Kidney tubule cell (primary cell): Measurements from ENCODE around the gene MAP7.

Experiments used
- DNase-seq: peaks from one replicate; pipeline ENCODE4 v3.0.0-alpha.2; 2018; ENCODE audit warnings: low spot score

MAP7 gene

DNA sequence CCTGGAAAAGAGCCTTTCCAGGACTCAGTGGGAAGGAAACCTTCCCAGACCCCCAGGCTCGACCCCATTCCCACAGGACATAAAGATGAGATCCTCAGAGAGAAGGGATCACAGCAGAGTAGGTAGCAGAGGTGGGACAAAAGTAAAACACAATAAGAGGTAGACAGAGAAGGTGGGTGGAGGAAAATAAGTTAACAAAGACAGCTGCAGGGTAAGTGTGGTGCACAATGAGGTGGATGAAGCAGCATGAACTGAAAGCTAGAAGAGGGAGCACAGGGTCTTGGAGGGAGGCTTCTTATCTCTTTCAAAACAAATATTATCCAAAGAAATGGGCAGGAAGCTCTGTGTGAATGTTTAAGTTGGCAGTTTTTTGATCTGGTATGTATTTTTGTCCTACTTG, 14.0 kb upstream of the MAP7 start:
- no peak for DNase-seq

DNA sequence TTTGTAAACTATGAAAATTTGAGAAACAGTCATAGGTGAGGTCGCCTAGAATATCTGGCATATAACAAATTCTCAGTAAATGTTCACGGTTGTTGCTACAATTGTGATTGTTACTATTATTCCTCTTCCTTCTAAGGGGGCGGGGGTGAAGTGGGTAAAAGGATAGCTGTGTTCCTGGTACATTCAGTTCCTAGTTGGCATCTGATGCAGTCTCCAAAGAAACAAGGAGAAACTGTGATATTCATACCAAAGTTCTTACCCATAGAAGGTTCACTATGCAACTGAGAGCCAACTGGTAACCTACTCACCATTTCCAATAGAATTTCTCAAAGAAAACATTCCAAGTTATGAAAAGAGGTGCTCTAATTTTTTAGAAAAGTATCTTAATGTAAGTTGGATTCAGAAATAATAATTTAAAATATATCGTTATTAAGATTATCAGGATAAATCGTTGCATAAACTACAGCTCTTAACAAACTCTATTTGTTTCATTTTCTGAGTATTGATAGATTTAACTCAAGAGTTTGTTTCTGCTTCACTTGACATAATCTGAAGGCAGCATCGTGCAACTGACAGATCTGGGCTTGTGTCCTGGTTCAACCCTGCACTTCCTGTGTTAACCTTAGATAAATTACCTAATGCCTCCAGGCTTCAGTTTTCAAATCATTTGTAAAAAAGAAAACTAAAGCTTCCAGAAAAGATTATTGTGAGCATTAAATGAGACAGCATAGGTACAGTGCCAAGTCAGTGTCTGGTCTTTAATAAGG, 13.3 kb upstream of the MAP7 start:
- DNase-seq: no peak

DNA sequence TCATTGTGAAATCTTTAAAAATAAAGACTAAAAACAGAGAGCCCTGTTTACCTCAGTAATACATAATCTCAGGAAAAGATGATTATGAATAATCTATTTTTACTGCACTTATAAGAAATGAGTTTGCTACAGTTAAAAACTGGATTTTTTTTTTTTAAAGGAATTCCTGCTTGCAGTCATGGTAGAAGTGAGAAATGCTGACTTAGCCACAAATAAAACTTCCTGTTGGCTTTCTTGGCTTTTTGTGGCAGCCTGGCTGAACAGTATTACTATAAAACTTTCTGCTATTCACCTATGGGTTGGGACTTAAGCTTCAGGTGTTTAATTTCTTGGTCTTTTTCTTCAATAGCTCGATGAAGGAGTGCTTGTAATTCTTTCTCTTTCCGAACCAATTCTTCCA, 12.0 kb upstream of the MAP7 start:
- no peak for DNase-seq

DNA sequence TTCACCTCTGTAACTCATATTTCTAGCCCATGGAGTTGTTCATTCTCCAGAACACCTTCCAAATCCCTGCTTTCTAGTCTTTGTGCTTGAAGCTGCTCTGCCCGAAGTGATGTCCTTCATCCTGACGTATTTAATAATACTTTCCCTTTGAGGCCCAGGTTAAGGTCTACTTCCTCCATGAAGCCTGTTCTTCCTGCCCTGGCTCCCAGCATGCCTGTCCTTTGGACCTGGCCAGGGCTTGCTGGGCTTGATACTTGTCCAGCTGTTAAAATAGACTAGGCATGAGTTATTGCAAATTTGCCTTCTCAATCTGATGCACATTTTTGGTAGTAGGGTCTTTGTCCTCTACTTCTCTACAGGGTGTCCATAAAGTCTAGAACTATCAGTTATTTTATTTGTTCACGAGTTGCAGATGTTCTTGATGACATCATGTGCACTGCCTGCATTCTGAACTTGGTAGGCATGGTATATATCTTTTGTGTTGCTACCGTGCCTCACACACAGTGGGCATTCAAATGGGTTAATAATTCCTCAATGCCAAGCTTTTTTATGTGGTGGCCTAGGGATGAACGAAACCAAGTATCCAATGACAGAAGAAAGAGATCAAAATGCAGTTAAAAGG, 3.1 kb upstream of the MAP7 start:
- DNase-seq: no peak

DNA sequence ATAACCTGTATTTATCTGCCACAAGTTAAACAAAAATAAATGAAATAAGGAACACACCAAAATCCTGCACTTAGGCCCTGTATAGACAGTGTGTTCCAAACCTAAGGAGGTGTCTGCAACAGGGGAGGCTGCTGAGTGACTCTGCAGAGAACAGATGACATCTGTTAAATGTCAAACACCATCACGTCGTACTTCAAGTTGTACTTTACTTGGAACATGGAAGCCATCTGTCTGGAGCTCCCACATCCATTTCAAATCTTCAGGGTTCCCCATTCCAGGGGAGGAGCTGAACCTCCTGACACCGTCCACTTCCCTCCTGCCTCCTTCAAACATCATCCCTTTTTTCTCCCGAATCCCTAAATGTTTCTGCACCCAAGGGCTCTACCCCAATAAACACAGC, 1.8 kb upstream of the MAP7 start:
- DNase-seq: no peak

DNA sequence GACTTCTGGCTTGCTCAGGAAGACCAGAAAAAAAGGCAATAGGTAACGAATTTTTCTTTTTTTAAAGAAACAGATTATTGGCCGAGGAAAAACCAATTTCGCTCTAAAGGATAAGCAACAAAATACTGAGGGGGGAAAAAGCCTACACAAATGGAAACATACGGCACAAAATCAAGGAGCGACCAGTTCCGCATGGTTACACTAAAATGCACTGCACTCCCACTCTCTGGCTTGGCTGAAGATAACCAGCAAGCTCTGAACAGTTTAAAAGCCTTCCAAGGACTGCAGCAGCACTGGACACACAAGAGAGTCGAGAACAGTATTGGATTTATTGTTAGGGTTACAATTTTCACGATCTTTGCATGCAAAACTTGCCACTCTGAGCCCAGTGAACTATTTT, 881 bp upstream of the MAP7 start:
- peak; percentile 38 for DNase-seq

DNA sequence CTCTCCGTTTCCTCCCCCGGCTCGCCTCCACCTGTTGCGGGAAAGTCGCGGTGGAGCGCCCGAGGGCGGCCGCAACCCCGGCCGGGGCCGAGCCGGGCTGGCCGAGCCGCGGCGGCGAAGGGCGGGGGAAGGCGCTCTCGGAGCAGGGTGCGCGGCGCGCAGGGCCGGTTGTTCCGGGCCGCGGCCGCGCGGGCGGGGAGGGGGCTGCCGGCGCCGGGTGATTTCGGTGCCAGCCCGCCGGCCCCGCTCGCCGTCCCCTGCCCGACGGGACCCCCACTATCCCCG, 235 bp downstream of the MAP7 start:
- no peak for DNase-seq

DNA sequence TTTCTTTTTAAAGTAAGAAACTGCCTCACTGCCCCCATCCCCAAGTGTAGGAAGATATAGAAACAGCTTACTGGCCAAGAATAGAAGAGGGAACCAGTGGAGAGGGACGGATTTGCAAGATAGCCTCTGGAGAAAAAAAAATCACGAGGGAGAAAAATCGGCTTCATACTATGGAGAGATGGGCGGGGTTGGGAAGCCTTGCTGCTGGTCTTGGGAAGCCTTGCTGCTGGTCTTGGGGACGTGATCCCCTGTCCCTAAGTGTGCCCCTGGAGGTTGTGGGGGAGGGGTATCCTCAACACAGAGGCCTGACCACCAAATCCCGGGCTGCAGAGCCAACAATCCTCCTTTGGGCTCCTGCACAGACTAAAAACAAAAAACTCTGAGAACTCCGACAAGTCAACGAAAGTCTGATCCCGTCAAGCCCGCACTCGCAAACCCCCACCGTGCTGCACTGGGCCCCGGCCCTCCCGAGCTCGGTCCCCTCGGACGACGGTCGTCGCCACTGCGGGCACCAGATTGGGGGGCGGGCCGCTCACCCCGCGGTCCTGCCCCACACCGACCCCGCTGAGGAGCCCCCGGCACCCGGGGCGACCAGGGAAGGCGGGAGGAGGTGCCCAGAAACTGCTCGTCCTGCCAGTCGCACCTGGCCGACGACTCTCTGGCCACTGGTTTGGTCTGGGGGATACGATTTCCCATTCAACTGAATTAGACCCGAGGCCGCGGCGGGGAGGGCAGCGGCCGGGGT, 750 bp downstream of the MAP7 start:
- DNase-seq: peak; percentile 35

DNA sequence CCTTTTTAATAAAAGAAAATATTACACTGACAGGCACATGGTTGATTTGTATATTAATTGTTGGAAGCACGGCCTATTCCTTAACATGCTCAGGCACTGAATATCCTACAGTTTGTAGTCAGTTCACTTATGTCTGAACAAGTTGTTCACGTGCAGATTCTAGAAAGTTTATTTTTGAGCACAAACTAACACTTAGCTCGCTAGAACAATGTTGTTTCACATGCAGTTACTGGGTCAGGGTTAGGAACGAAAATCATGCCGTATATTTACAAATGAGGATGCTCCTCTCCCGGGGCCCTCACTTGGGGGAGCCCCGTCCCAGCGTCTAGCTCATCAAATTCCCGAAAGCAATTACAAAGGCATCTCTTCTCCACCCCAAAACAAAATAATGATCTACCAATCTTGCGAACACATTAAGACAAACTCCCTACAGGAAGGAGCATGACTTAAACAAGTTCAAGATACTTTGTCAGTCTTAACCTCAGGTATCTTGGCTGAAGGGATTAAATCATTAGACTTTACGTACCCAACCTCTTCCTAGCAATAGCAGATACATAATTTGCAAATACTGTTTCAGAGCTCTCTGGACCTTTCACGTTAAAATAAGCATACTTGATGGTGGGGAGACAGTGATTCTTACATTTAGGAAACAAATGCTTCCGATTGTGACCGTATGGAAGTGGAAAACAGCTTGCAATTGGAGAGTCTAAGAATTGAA, 1.5 kb downstream of the MAP7 start:
- peak; percentile 24 for DNase-seq

DNA sequence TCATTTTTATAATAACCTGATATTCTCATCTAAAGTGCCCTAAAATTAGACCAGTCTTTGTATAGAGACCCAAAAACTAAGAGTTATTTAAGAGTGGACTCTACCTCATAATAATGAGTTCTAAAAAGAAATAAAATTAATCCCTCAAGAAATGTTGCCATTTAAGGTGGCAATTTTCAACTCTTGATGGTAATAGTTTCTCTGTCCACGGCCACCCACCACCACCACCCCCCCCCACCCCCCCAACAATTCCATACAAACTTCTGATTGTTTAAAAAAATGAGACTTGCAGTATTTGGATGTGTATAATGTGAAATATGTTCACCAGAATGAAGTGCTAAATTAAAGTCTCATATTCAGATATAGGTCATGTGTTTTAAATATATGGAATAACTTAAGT, 2.4 kb downstream of the MAP7 start:
- DNase-seq: no peak

DNA sequence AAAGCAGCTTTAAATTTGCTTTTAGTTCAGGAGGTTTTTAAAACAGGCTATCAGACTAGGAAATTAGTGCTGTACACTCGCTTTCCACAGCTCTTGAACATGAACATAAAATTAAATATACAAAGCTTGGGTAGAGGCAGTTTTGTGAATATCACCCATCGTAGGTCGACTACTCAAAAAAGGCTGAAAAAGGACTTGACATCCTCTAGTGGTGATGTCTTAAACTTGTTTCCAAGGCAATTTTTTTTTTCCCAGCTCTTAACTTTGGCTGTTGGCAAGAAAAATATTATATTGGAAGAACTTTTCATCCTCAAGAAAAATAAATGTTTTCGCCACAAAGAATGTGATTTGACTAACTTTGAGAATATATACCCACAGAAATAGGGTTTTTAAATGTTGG, 2.9 kb downstream of the MAP7 start:
- DNase-seq: peak; percentile 65

DNA sequence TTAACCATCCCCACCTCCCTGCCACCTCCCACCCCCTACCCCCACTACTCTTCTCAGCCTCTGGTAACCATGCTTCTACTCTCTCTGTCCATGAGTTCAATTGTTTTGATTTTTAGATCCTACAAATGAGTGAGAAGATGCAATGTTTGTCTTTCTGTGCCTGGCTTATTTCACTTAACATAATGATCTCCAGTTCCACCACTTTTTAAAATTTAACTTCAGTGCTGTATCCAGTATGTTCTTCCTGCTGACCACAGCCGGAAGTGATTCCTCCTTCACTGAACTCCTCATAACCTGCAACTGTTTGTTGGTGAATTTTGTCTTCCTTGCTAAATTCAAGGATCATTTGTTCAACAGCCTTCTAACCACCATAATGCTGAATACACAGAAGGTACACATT, 3.9 kb downstream of the MAP7 start:
- peak; percentile 77 for DNase-seq

DNA sequence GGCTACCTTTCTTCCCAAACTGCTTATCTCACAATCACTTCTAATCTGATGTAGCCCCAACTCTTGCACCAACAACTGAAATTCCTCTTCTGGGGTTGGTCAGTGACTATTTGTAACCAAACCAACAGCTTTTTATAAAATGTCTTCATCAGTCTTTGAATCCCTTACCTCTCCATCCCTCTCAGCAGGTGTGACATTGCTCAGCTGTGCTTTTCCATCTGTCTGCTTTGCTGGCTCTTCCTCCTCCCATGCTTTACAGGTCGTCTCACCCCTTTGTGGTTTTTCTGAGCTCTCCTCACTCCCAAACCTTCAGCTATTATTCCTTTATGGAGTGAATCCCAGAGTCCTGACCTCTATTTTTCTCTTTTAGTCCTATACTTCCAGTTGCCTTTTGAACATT, 5.9 kb downstream of the MAP7 start:
- DNase-seq: no peak

DNA sequence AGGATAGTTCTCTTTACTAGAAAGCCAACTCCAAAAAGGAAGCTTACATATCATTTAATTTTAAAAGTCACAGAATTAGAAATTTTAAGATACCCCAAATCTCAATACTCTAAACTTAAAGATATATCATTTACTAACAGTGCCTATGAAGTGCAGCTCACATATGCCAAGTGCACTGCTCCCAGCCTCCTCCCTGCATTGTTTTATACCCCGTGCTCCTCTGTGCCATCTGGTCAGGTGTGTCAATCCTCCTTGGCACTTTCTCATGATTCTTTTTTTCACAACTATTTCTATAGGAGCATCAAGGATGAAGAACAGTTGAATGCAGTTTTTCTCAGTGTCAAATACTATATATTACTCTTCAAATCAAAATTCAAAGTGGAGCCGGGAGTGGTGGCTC, 8.8 kb downstream of the MAP7 start:
- DNase-seq: no peak

DNA sequence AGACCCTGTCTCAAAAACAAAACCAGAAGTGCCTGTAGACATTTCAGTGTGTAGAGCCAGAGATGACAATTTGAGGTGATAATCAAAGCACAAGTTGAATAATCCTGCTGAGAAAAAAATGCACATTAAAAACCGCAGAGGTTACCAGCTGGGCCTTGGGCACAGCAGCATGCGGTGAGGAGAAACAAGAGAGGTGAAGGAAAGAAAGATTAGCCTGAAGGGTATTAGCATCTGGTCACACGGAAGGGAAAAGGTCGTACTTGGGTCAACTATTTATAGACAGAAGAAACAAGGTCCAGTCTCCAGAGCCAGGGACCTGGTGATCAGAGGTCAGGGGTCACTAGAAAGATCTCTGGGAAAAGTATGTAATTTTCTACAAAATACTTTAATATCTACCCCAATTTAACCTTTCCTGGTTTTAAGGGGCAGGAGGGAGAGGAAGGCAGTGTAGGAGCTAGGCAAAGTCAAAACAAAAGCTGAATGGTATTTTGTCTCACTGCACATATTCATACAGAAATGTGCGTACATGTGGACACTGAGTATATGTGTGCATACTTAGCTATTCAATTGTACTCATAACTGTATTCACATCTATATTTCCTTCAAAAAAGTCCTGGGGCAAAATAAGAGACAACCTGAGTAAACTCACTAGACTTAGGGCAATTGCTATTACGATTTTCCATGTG, 10.1 kb downstream of the MAP7 start:
- DNase-seq: peak; percentile 49

DNA sequence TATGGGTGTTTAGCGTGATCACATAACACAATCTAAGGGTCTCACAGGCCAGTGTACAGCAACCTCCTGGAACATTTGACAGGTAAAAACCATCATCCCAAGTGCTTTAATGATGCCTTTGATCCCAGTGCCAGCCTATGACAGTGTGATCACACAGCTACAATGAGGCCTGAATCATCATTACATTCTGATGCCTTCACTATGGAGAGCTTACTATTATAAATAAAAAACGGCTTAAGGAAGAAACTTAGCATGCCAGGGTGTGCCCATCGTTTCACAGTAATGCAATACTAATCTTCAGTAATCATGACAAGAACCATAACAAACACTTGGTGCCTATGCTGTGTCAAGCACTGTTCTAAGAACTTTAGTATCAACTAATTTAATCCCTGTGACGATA, 11.4 kb downstream of the MAP7 start:
- DNase-seq: no peak

DNA sequence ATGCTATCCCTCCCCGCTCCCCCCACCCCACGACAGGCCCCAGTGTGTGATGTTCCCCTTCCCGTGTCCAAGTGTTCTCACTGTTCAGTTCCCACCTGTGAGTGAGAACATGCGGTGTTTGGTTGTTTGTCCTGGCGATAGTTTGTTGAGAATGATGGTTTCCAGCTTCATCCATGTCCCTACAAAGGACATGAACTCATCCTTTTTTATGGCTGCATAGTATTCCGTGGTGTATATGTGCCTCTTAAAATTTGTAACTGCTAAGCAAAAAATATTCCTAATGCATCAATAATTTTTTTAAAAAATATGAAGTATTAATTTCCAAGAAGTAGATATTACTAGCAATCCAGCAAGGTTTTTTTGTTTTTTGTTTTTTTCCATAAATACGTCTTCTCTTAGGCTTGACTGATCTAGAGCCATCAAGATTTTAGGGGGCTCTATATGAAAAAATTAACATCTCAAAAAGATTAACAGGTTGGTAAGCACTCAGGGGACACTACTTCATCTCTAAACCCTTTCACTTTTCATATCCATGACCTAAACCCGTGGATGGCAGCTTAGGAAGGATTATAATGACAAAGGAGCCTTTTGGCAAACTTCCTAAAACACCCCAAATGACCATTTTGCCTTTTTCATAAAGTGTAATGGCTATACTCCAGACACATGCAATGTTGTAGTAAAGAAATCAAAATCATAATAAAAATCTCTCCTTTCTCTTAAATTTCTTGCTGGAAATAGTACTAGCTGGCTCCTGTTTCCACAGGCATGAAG, 14.2 kb downstream of the MAP7 start:
- no peak for DNase-seq

DNA sequence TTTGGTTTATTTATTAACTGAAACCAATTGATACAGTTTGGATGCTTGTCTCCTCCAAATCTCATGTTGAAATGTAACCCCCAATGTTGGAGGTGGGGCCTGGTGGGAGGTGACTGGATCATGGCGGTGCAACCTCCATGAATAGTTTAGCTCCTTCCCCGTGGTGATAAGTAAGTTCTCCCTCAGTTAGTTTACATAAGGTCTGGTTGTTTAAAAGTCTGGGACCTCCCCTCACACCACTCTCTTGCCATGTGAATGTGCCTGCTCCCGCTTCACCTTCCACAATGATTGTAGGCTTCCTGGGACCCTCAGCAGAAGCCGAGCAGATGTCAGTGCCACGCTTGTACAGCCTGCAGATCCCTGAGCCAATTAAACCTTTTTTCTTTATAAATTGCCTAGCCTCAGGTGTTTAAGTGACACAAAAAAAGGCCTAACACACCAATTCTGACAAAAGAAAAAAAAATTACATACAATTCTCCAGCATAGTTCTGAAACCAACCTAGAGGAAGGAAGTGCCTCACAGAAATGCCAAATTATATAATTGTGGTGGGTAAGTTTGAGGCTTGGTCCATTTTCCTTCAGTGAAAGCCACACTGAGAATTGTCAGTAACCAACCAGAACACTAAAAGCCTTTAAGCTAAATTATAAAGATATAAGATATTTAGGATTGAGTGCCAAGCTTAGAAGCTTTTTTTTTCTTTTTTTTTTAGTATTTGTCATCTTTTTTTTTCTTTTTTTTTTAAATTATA, 15.0 kb downstream of the MAP7 start:
- DNase-seq: no peak

DNA sequence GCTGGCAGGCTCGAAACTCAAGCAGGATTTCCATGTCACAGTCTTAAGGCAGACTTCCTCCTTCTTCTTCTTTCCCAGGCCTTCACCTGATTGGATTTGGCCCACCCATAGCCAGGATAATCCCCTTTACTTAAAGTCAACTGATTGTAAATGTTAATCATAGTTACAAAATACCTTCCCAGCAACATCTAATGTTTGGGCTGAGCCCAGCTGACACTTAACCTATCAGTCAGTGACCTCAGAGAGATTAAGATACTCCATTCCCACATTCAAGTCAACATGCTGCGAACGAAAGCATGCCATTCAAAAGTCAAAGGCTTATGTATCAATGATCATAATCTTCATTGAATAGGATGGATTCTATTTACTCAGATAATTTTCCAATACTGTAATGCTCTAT, 16.0 kb downstream of the MAP7 start:
- DNase-seq: no peak

DNA sequence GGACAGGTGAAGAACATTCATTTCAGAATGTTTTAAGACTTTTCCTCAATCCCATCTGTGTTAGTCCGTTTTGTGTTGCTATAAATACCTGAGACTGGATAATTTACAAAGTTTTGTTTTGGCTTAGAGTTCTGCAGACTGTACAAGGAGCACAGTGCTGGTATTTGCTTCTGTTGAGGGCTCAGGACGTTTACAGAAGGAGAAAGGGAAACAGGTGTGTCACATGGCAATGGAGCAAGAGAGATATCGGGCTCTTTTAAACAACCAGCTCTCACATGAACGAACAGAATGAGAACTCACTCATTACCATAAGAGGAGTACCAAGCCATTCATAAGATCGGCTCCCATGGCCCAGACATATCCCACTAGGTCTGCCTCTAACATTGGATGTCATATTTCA, 16.7 kb downstream of the MAP7 start:
- no peak for DNase-seq

DNA sequence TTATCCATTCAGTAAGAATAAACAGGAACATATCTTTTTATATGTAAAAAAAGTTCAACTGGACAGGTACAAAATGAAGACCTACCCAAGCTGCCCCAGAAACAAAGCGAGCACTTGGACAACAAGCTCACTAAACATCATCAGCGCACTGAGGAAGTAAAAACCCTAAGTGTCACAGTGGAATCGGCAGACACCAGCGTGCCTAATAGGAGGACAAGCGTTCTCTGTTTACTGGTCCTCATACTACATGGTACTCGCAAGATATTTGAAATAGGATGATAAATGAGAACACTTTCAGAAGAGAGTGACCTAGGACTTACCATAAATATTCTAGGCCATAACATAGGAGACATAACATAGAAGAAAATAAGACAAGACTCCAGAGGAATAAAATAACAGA, 18.2 kb downstream of the MAP7 start:
- DNase-seq: no peak
